HepG2 (cell line): ENCODE measurements around the gene GOLGA3. TPM values are rescaled to one million over a fixed set of nuclear protein-coding genes. Genes with fewer than 3 reads are reported as not detected.

Experiments
- ATAC-seq: fragments of 200-7000 bp; cut with Tn5 transposase; 3 replicates; pipeline ENCODE4 v1.9.1; 2020; ENCODE audit warnings: mild to moderate bottlenecking, moderate library complexity
- BruUV-seq: library from RNA; stranded (reverse); fragments of 400-500 nt; replicated peaks from 2 replicates; lab custom pipeline; 2021; lab: Mats Ljungman, UMichigan
- CTCF ChIA-PET: fragments of 300-600 bp; formaldehyde crosslinking; extraction: SDS; loops from one replicate; lab custom pipeline; 2021; ENCODE audit warnings: low total read pairs, inconsistent platforms, low intra/inter-chr PET ratio; lab: Yijun Ruan, JAX
- POLR2A ChIA-PET: fragments of 350-600 bp; sonication (Branson Sonifier 250); formaldehyde crosslinking; loops from one replicate; lab custom pipeline; 2020; ENCODE audit warnings: antibody characterized with exemption, inconsistent platforms; lab: Yijun Ruan, JAX
- DNase-seq: peaks from one replicate; pipeline ENCODE4 v3.0.0-alpha.2; 2015; ENCODE audit warnings: low spot score
- FAIRE-seq: peaks from 3 replicates; lab custom pipeline; 2011; peaks lifted over from hg19 to GRCh38; lab: Jason Lieb, UNC
- H2AFZ ChIP-seq: one replicate; pipeline ENCODE4 v1.6.1; 2011; ENCODE audit warnings: low read length, inconsistent platforms
- H3K27ac ChIP-seq: fragments of 300-600 bp; 3 replicates; pipeline ENCODE4 v1.8.0; 2011; ENCODE audit warnings: mixed run types, mild to moderate bottlenecking, mixed read lengths, low read length, inconsistent platforms; ENCODE audit not compliant: insufficient read depth; ENCODE audit errors: extremely low read length
- H3K27me3 ChIP-seq, 2 experiments: fragments of 200-600 bp in 1 of 2; 2 replicates in 1 of 2; 3 replicates in 1 of 2; pipeline versions ENCODE4 v1.6.0 to v1.8.0; 2011; ENCODE audit warnings: low read length in 2 of 2, mild to moderate bottlenecking in 2 of 2, moderate library complexity in 2 of 2, inconsistent platforms in 1 of 2; ENCODE audit not compliant: insufficient read depth in 2 of 2, control insufficient read depth in 1 of 2
- H3K36me3 ChIP-seq, 2 experiments: fragments of 200-600 bp in 1 of 2; replicated peaks in 1 of 2; 2 replicates in 1 of 2; 3 replicates in 1 of 2; pipeline versions ENCODE4 v1.5.1 to v1.8.0; 2011; ENCODE audit warnings: low read length in 2 of 2, inconsistent platforms in 1 of 2; ENCODE audit not compliant: insufficient read depth in 2 of 2, control insufficient read depth in 1 of 2
- H3K4me1 ChIP-seq: 2 replicates; pipeline ENCODE4 v1.5.1; 2012; ENCODE audit warnings: low read length, inconsistent platforms; ENCODE audit not compliant: insufficient read depth
- H3K4me2 ChIP-seq: 2 replicates; pipeline ENCODE4 v1.6.0; 2011; ENCODE audit warnings: low read depth, low read length, inconsistent platforms
- H3K4me3 ChIP-seq, 3 experiments: fragments of 200-600 bp in 1 of 3; sonication (generic), shearing (Covaris generic) in 1 of 3; replicated peaks in 1 of 3; 2 replicates each; pipeline ENCODE4 v1.5.1; 2011 to 2016; ENCODE audit warnings: low read length in 3 of 3, inconsistent platforms in 2 of 3, low read depth in 2 of 3, mild to moderate bottlenecking in 2 of 3, control low read depth in 1 of 3, mixed read lengths in 1 of 3; ENCODE audit not compliant: insufficient read depth in 1 of 3
- H3K79me2 ChIP-seq: one replicate; pipeline ENCODE4 v1.6.1; 2011; ENCODE audit warnings: low read length, inconsistent platforms; ENCODE audit not compliant: insufficient read depth
- H3K9ac ChIP-seq: 2 replicates; pipeline ENCODE4 v1.6.0; 2011; ENCODE audit warnings: mild to moderate bottlenecking, low read depth, low read length, inconsistent platforms; ENCODE audit not compliant: insufficient read depth
- H3K9me3 ChIP-seq: 2 replicates; pipeline ENCODE4 v1.5.1; 2012; ENCODE audit warnings: mild to moderate bottlenecking, low read length
- H4K20me1 ChIP-seq: 2 replicates; pipeline ENCODE4 v1.6.0; 2011; ENCODE audit warnings: inconsistent platforms, mild to moderate bottlenecking, low read length, moderate library complexity; ENCODE audit not compliant: insufficient read depth
- AFF4 ChIP-seq: sonication (generic); formaldehyde crosslinking; IDR thresholded peaks from 2 replicates; pipeline ENCODE4 v1.4.0; 2020; ENCODE audit warnings: missing genetic modification reagents
- AGO2 ChIP-seq: fragments of 200-400 bp; formaldehyde crosslinking; optimal IDR thresholded peaks from 2 replicates; pipeline ENCODE3; 2017; ENCODE audit warnings: mild to moderate bottlenecking, low read depth, low read length, moderate library complexity
- KLF11 ChIP-seq: IDR thresholded peaks from 2 replicates; pipeline ENCODE4 v1.6.1; 2016; ENCODE audit warnings: missing compliant biosample characterization
- MLX ChIP-seq: IDR thresholded peaks from 2 replicates; pipeline ENCODE4 v1.6.1; 2016
- WGBS: methylation state at CpG from one replicate; pipeline ENCODE4 v1.1.6; 2017; ENCODE audit warnings: low lambda C conversion rate; 5-methylcytosine and 5-hydroxymethylcytosine counted together
- in situ Hi-C: cut with HindIII; loops from 2 replicates; pipeline ENCODE4 v1.10.0; 2017; ENCODE audit warnings: low pct_unique_long_range_greater_than_20kb; ENCODE audit not compliant: extremely low pct_ligation_motif_present
- intact Hi-C: fragments of 100-400 bp; cut with micrococcal nuclease; formaldehyde crosslinking; loops from one replicate; pipeline ENCODE4 v1.10.0; 2022; ENCODE audit not compliant: unreplicated experiment
- polyA plus RNA-seq, 8 experiments: library from polyadenylated mRNA; depleted of rRNA in 3 of 8; stranded (reverse) in 7 of 8; unstranded in 1 of 8; fragments of >200 nt; fragmentation: Illumina TruSeq in 4 of 8; extraction: Trizol in 4 of 8; gene quantifications; 2 replicates each; pipeline versions ENCODE4 v1.2.1 to v1.2.3, GENCODE V29; 2011 to 2016; ENCODE audit warnings: low read depth in 4 of 8, missing spikeins in 1 of 8, mixed read lengths in 1 of 8; ENCODE audit not compliant: insufficient read depth in 1 of 8
- total RNA-seq, 5 experiments: library from RNA; depleted of rRNA; stranded (reverse); fragments of >200 nt; fragmentation: Illumina TruSeq; extraction: Trizol; gene quantifications; 2 replicates each; pipeline ENCODE4 v1.2.3, GENCODE V29; 2016; ENCODE audit warnings: low read depth in 1 of 5
- TF ChIP-seq, protein P1 (sequence below): sonication (generic); formaldehyde crosslinking; IDR thresholded peaks from 2 replicates; pipeline ENCODE4 v1.5.1; 2020; ENCODE audit warnings: mild to moderate bottlenecking, missing genetic modification reagents, borderline replicate concordance
- TF ChIP-seq, protein P2 (sequence below): sonication (generic); formaldehyde crosslinking; IDR thresholded peaks from 2 replicates; pipeline ENCODE4 v1.4.0; 2020; ENCODE audit warnings: missing genetic modification reagents

The GOLGA3 gene
- total and polyA plus RNA-seq, 2 of the 13 experiments (the other 11 are each of a cell fraction or from before 2014, with no cell fraction given) = 22.0 to 43.0 TPM

DNA sequence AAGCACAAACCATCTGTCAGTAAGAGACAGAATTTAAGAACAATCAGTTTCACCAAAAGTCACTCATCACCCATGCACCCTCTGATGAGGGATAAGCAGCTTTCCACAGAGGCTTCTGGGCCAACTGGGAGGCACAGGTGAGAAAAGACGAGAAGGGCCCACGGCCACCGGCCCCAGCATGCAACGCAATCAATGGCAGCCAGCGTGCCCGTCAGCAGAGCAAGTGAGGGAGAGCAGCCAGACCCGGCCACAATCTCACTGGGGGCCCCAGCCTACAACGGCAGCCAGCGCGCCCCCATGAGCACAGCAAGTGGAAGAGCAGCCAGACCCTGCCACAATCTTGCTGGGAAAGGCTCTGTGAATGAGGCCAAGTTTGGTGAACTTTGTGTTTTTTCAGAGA lies 80.3 kb downstream of the GOLGA3 start:
- intact Hi-C loops (no loop called here), in situ Hi-C loops (no loop called here)
- ChIA-PET CTCF (no interaction called here), POLR2A (no interaction called here)
- no peak for ATAC-seq
- H3K9ac ChIP-seq = no peak overlapping the region
- WGBS = 93% methylated on average over 9 of the region's 10 CpGs
- DNase-seq = no peak
- no peaks in the 10 kb centered on the region for H3K4me1 ChIP-seq
- no peak overlapping the region for H3K27ac ChIP-seq
- no peak overlapping the region for H3K4me2 ChIP-seq
- TF ChIP-seq AGO2 (peak; percentile 44), MLX (CRISPR knock-in tag) (no peak)
- TF ChIP-seq, all 625 proteins: peak for 1
- Histone ChIP-seq H3K79me2 (peaks cover 10% of the 10 kb centered on the region), H3K9me3 (no peaks in the 10 kb centered on the region), H3K36me3 (peaks cover 44 to 73% of the 10 kb centered on the region in 2 experiments), H2AFZ (no peak overlapping the region), H3K4me3 (no peak overlapping the region), H3K27me3 (no peaks in the 10 kb centered on the region), H4K20me1 (no peaks in the 10 kb centered on the region)
- no TSS peak for BruUV-seq
- no peak for FAIRE-seq

- in situ Hi-C loops = no loop called here
- H3K9ac ChIP-seq = no peak overlapping the region
- no peak overlapping the region for H3K27ac ChIP-seq
- DNase-seq (no peak), ATAC-seq (no peak), FAIRE-seq (no peak)
- H4K20me1 ChIP-seq = no peaks in the 10 kb centered on the region
- H3K9me3 ChIP-seq = no peaks in the 10 kb centered on the region
- peaks cover 10% of the 10 kb centered on the region for H3K79me2 ChIP-seq
- POLR2A ChIA-PET = no interaction called here
- H3K4me2 ChIP-seq = no peak overlapping the region
- H2AFZ ChIP-seq = no peak overlapping the region
- H3K4me1 ChIP-seq = no peaks in the 10 kb centered on the region
- intact Hi-C loops = no loop called here
- no TSS peak for BruUV-seq
- H3K36me3 ChIP-seq = peaks cover 44 to 72% of the 10 kb centered on the region in 2 experiments
- TF ChIP-seq AFF4 (CRISPR knock-in tag) (no peak), KLF11 (CRISPR knock-in tag) (no peak)
- TF ChIP-seq, protein P1, sequence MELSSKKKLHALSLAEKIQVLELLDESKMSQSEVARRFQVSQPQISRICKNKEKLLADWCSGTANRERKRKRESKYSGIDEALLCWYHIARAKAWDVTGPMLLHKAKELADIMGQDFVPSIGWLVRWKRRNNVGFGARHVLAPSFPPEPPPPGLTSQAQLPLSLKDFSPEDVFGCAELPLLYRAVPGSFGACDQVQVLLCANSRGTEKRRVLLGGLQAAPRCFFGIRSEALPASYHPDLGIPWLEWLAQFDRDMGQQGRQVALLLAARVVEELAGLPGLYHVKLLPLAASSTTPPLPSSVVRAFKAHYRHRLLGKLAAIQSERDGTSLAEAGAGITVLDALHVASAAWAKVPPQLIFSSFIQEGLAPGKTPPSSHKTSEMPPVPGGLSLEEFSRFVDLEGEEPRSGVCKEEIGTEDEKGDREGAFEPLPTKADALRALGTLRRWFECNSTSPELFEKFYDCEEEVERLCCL (CRISPR knock-in tag) = no peak
- TF ChIP-seq, protein P2, sequence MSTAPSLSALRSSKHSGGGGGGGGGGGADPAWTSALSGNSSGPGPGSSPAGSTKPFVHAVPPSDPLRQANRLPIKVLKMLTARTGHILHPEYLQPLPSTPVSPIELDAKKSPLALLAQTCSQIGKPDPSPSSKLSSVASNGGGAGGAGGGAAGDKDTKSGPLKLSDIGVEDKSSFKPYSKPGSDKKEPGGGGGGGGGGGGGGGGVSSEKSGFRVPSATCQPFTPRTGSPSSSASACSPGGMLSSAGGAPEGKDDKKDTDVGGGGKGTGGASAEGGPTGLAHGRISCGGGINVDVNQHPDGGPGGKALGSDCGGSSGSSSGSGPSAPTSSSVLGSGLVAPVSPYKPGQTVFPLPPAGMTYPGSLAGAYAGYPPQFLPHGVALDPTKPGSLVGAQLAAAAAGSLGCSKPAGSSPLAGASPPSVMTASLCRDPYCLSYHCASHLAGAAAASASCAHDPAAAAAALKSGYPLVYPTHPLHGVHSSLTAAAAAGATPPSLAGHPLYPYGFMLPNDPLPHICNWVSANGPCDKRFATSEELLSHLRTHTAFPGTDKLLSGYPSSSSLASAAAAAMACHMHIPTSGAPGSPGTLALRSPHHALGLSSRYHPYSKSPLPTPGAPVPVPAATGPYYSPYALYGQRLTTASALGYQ (CRISPR knock-in tag) = no peak
- H3K4me3 ChIP-seq = no peak overlapping the region
- CTCF ChIA-PET = no interaction called here
- 99% methylated on average over 12 of the region's 22 CpGs for WGBS
- no peaks in the 10 kb centered on the region for H3K27me3 ChIP-seq
Measured at GRCh38 chr12:132747896-132748295, 80.8 kb downstream of the GOLGA3 start.
